ENCODE results near the gene ITPA. TPM values are rescaled to one million over a fixed set of nuclear protein-coding genes. Genes with fewer than 3 reads are reported as not detected.

ITPA gene
- total RNA-seq, 2 donors from 2014 or later = 17.4 to 21.4 TPM

DNA sequence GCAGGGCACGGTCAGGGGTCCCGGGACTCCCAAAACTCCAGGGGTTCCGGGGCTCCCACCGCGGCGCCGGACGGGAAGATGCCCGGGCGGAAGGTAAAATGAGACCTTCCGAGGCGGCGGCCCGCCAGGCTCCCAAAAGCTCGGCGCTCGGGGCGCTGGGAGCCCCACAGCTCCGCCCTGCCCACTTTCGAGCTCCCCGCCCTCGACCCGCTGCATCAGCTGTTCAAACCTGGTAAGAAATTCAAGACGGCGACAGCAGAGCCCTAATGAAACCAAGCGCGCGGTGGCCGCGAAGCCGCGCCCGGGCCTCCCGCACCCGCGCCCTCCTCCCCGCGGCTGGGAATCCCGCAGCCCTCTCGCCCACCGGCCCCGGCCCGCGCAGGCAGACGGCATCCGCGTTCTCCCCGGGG lies 29.3 kb downstream of the ITPA start:
- Histone ChIP-seq H3K36me3 (no peaks in the 10 kb centered on the region), H3K4me1 (peaks cover 0 to 21% of the 10 kb centered on the region in 2 donors), H3K4me3 (peak overlapping the region; percentile 52 to 69), H3K9me3 (no peaks in the 10 kb centered on the region), H3K27ac (no peak overlapping the region), H3K27me3 (peaks cover 3 to 24% of the 10 kb centered on the region in 2 donors)
- no peak for DNase-seq (ENCODE audit: low spot score)
- no peak for TF ChIP-seq CTCF (IDR thresholded peaks at IDR 0.05)

GRCh38 chr20:3239026-3239866 lies 29.9 kb downstream of the ITPA start, which contains the start of gene SLC4A11:
TSS of gene SLC4A11 (minus strand) at chr20:3239190. CDS start at chr20:3239137, 53 bp downstream.
- Histone ChIP-seq H3K36me3 (no peaks in the 10 kb centered on the region), H3K27me3 (peaks cover 3 to 24% of the 10 kb centered on the region in 2 donors), H3K27ac (no peak within 1 kb of the TSS), H3K9me3 (no peaks in the 10 kb centered on the region), H3K4me3 (peak within 1 kb of the TSS; percentile 52 to 69), H3K4me1 (peaks cover 0 to 21% of the 10 kb centered on the region in 2 donors)
- TF ChIP-seq CTCF (IDR thresholded peaks at IDR 0.05) = no peak
- no peak for DNase-seq (ENCODE audit: low spot score)

- Histone ChIP-seq H3K27ac (no peak overlapping the region), H3K27me3 (peaks cover 3 to 24% of the 10 kb centered on the region in 2 donors), H3K36me3 (no peaks in the 10 kb centered on the region), H3K4me3 (peak overlapping the region; percentile 52 to 69), H3K9me3 (no peaks in the 10 kb centered on the region), H3K4me1 (peaks cover 0 to 21% of the 10 kb centered on the region in 2 donors)
- no peak for TF ChIP-seq CTCF (IDR thresholded peaks at IDR 0.05)
- DNase-seq (ENCODE audit: low spot score) = no peak
Measured at GRCh38 chr20:3239867-3240775, 30.8 kb downstream of the ITPA start.

GRCh38 chr20:3240776-3241363 lies 31.6 kb downstream of the ITPA start:
- H3K4me3 ChIP-seq = peak overlapping the region in 1 of 2 donors; percentile 69
- H3K27me3 ChIP-seq = peaks cover 3 to 24% of the 10 kb centered on the region in 2 donors
- no peak for TF ChIP-seq CTCF (IDR thresholded peaks at IDR 0.05)
- no peaks in the 10 kb centered on the region for H3K36me3 ChIP-seq
- H3K9me3 ChIP-seq = no peaks in the 10 kb centered on the region
- peaks cover 0 to 21% of the 10 kb centered on the region in 2 donors for H3K4me1 ChIP-seq
- no peak for DNase-seq (ENCODE audit: low spot score)
- no peak overlapping the region for H3K27ac ChIP-seq

DNA sequence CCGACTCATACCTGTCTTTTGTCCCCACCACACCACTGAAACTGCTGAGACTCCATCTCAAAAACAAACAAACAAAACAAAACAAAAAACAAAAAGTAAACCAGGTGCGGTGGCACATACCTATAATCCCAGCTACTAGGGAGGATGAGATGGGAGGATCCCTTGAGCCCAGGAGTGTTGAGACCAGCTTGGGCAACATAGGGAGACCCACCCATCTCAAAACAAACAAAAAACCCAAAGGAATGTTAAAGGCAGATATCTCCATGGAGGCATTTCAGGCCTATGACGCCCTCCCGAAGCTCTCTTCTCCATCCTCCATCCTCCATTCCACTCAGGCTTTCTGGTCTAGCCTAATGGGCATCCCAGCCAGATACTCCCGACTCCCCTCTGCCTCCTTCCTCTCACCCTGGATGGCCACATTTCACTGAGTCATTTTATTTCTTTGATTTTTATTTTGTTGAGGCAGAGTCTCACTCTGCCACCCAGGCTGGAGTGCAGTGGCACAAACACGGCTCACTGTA lies 32.9 kb downstream of the ITPA start:
- no peak overlapping the region for H3K27ac ChIP-seq
- peaks cover 0 to 21% of the 10 kb centered on the region in 2 donors for H3K4me1 ChIP-seq
- H3K36me3 ChIP-seq = no peaks in the 10 kb centered on the region
- H3K4me3 ChIP-seq = no peak overlapping the region
- H3K9me3 ChIP-seq = no peaks in the 10 kb centered on the region
- no peak for DNase-seq (ENCODE audit: low spot score)
- peaks cover 3 to 24% of the 10 kb centered on the region in 2 donors for H3K27me3 ChIP-seq
- TF ChIP-seq CTCF (IDR thresholded peaks at IDR 0.05) = no peak

Measured in right atrium auricular region (tissue), 2 donors.